ENCODE measurements around the gene TRIOBP.

DNA sequence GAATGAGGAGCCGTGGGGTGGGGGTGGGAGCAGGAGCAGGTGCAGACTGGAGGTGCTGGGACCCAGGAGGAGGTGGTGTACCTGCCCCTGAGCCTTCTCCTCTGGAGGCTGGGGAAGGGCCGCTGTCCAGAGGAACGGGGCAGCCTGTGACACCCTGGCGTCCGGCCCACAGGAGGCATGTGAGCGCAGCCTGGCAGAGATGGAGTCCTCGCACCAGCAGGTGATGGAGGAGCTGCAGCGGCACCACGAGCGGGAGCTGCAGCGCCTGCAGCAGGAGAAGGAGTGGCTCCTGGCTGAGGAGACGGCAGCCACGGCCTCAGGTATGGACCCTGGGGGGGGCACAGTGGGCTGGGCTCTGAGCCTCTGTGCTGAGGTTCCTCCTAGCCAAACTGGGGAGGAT, 68.7 kb downstream of the TRIOBP start:
- TF ChIP-seq POLR2AphosphoS5 (IDR thresholded peaks at IDR 0.05; ENCODE audit: borderline replicate concordance, low read depth, low read length): no peak
- no peak for TF ChIP-seq EZH2 (IDR thresholded peaks at IDR 0.05)

All from SK-N-MC (cell line).